ENCODE results near the gene DOHH.
"Not testable (repeated sequence)": the region's sequence is repeated elsewhere in the genome, so short reads cannot be mapped to it uniquely, and the experiment has no call there.

DOHH gene

DNA sequence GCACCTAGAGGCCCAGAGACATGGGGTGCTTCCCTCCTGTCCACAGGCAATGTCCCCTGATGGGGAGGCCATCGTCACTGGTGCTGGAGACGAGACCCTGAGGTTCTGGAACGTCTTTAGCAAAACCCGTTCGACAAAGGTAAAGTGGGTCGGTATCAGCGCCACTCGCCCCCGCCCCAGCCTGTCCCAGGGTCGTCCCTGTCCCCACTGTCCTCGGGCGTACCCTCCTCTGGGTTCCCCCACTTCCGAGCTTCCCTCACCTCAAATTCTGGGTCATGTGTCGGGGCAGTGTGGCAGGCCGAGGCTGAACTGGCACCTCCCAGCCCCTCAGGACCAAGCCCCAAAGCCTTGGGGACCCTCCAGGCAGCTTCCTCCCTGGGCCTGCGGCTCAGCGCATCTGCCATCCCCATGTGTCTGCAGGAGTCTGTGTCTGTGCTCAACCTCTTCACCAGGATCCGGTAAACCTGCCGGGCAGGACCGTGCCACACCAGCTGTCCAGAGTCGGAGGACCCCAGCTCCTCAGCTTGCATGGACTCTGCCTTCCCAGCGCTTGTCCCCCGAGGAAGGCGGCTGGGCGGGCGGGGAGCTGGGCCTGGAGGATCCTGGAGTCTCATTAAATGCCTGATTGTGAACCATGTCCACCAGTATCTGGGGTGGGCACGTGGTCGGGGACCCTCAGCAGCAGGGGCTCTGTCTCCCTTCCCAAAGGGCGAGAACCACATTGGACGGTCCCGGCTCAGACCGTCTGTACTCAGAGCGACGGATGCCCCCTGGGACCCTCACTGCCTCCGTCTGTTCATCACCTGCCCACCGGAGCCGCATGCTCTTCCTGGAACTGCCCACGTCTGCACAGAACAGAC, 34.1 kb upstream of the DOHH start:
- DNase-seq (ENCODE audit: low read depth in 1 of 2, low spot score in 1 of 2), result no peak

DNA sequence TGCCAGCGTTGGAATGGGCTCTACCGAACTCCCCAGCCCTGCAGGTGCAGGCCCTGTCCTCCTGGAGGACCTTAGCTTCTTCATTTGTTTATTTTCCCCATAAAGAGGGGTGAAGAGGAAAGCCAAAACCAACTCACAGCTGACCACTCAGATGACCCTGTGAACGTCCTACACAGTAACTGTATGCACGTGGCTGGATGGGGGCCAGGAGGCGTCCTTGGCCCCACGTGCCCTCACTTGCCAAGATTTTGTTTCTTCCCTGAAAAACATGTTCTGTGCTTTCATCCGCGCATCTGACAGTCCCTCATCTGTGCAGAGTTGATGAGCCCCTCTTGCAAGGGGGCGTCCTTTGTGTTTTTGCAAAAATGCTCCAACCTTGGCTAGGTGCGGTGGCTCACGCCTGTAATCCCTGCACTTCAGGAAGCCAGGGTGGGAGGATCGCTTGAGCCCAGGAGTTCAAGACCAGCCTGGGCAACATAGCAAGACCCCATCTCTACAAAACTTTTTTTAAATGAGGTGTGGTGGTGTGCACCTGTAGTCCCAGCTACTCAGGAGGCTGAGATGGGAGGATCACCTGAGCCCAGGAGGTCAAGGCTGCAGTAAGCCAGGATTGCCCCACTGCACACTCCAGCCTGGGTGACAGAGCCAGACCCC, 33.2 kb upstream of the DOHH start:
- no peak for DNase-seq (ENCODE audit: low read depth in 1 of 2, low spot score in 1 of 2)

DNA sequence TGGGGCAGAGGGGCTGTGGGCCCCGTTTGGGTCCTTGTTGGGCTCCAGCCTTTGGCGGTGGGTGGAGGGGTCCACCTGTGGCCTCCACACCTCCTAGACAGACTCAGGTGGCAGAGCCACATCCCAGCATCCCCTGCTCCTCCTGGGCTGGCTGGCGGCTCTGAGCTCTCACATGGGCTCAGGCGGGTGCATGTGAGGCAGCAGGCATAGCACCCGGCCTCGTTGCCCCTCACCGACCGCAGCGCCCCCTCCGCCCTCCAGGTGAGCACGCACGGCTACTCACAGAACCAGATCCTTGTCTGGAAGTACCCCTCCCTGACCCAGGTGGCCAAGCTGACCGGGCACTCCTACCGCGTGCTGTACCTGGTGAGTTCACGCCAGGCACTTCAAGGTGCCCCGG, 32.6 kb upstream of the DOHH start:
- no peak for DNase-seq (ENCODE audit: low read depth in 1 of 2, low spot score in 1 of 2)

DNA sequence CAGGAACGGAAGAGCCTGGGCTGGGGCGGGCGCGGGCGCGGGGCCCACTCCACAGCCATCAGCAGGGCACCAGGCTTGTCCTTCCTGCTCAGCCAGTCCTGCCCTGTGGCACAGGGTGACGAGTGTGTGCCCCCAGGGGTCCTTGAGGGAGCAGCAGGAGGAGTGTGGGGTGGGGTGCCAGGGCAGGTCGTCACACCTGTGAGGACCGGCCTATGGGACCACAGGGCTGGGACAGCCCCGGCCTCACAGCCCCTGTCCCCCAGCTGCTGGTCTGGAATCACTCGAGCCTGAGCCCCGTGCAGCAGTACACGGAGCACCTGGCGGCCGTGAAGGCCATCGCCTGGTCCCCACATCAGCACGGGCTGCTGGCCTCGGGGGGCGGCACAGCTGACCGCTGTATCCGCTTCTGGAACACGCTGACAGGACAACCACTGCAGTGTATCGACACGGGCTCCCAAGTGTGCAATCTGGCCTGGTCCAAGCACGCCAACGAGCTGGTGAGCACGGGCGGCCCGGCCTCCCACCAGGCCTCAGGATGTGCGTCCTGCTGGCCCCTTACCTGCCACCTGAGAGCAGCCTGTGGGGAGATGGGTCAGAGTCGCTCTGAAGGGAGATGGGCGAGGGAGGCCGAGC, 31.8 kb upstream of the DOHH start:
- no peak for DNase-seq (ENCODE audit: low read depth in 1 of 2, low spot score in 1 of 2)

DNA sequence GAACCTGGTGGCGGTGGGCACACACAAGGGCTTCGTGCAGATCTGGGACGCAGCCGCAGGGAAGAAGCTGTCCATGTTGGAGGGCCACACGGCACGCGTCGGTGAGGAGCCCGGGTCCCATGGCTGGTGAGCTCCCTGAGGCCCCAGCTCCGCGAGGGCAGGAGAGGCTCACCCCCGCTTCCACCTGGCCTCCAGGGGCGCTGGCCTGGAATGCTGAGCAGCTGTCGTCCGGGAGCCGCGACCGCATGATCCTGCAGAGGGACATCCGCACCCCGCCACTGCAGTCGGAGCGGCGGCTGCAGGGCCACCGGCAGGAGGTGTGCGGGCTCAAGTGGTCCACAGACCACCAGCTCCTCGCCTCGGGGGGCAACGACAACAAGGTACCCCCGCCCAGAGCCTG, 31.2 kb upstream of the DOHH start:
- DNase-seq (ENCODE audit: low read depth in 1 of 2, low spot score in 1 of 2), result no peak

DNA sequence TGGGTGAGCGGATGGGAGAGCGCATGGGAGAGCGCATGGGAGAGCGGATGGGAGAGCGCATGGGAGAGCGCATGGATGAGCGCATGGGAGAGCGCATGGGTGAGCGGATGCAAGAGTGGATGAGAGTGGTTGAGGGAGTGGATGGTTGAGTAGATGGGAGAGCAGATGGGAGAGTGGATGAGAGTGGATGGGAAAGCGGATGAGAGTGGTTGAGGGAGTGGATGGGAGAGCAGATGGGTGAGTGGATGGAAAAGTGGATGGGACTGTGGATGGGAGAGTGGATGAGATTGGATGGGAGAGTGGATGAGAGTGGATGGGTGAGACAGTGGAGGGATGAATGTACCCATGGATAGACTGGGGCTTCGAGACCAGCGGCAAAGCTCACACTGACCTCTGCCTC, 29.9 kb upstream of the DOHH start:
- DNase-seq (ENCODE audit: low read depth in 1 of 2, low spot score in 1 of 2), result no peak

DNA sequence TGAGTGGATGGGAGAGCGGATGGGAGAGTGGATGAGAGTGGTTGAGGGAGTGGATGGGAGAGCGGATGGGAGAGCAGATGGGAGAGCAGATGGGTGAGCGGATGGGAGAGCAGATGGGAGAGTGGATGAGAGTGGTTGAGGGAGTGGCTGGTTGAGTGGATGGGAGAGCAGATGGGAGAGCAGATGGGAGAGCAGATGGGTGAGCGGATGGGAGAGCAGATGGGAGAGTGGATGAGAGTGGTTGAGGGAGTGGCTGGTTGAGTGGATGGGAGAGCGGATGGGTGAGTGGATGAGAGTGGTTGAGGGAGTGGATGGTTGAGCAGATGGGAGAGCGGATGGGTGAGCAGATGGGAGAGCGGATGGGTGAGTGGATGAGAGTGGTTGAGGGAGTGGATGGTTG, 28.8 kb upstream of the DOHH start:
- DNase-seq (ENCODE audit: low read depth in 1 of 2, low spot score in 1 of 2), result not testable (repeated sequence)

DNA sequence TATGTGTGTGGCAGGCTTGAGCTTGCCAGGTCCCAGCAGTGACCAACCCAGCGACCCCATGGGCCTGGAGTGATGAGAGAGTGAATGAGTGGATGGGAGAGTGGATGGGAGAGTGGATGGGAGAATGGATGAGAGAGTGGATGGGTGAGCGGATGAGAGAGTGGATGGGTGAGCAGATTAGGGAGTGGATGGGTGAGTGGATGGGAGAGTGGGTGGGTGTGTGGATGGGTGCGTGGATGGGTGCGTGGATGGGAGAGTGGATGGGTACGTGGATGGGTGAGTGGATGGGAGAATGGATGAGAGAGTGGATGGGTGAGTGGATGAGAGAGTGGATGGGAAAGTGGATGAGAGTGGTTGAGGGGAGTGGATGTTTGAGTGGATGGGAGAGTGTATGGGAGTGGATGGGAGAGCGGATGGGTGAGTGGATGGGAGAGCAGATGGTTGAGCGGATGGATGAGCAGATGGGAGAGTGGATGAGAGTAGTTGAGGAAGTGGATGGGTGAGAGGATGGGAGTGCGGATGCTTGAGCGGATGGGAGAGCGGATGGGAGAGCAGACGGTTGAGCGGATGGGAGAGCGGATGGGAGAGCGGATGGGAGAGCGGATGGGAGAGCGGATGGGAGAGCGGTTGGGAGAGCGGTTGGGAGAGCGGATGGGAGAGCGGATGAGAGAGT, 28.2 kb upstream of the DOHH start:
- no peak for DNase-seq (ENCODE audit: low read depth in 1 of 2, low spot score in 1 of 2)

DNA sequence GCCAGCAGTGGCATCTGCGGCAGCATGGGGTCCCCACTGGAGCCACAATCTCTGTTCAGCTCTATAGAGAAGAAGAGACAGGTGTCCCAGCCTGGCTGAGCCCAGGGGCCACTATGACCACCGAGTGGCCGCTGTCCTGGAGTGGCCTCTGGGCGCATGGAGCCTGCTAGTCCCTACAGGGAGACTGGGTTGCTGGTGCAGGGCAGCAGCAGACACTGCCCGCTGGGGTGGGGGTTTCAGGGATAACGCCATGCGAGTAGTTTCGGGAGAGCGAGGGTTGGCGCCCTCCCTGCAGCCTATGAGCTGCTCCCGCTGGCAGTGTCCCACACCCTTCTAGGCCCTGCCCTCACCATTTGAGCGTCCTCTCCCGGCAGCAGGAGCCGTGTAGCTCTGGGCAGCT, 27.6 kb upstream of the DOHH start:
- DNase-seq (ENCODE audit: low read depth in 1 of 2, low spot score in 1 of 2), result no peak

DNA sequence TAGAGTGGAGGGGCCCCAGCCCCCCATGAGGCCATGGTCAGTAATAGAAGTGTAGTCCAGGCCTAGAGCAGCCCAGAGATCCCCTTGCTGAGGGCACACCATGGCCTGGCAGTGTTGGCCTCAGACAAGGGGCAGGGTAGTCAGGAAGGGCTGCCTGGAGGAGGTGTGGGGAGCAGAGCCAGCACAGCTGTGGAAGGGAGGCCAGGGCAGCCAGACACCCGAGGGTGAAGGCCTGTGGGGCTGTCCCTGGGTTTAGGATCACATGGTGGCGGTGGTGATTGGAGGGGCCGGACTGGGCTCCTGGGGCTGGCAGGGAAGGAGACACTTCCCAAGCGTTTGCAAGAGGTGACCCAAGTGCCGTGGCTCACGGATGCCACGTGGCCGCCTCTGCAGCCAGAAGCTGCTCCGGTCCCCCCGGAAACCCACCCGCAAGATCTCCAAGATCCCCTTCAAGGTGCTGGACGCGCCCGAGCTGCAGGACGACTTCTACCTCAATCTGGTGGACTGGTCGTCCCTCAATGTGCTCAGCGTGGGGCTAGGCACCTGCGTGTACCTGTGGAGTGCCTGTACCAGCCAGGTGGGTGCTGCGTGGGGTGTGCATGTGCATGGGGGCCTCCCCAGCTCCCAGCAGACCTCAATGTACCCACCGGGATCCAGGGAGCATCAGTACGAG, 26.9 kb upstream of the DOHH start:
- no peak for DNase-seq (ENCODE audit: low read depth in 1 of 2, low spot score in 1 of 2)

DNA sequence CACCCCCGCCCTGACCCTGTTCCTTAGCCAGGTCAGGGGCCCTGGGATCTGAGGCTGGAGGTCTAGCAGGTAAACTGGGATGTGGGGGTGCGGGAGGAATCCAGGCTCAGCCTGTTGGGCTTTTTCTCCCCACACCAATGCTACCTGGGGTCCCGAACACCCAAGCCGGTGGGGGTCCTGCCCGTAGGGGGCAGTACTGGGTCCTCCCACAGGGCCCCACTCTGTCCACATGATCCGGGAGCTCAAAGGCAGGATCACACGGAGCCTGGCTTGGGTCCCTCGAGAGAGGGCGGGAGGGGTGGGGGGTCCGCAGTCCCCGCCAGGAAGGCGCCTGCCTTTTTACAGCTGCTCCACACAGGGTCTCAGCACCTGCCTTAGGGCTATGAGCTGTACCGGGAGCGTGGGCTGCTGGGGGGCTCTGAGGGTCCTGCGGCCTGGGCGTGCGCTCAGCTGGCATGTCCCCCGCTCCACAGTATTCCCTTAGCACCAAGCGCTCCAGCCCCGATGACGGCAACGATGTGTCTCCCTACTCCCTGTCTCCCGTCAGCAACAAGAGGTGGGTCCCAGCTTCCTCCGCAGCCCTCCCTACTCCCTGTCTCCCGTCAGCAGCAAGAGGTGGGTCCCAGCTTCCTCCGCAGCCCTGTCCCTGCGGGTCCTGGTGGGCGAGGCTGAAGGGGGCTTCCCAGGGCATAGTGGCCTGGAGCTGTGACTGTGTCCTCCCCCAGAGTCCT, 26.2 kb upstream of the DOHH start:
- DNase-seq (ENCODE audit: low read depth in 1 of 2, low spot score in 1 of 2), result no peak

DNA sequence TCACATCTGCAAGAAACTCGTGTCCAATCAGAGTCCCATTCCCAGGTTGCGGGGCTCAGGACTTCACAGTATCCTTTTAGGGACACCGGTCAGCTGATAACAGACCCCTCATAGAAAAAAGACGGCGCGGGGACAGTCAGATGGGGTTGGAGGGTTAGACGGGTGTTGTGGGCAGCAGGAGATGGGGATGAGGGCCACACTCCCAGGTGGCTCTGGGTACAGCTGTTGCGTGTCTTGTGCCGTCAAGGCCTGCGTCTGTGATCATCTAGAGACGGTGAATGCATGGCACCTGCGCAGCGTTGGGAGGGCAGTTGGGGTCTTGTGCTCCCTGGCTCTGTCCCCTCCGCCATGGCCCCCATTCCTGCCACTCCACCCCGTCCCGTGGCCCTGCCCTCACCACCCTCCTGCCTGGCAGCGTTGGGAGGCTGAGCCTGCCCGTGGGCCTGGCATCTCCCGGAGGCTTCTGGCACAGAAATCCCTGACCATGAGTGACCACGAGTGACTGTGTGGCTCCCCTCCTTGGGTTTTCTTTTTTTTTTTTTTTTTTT, 24.5 kb upstream of the DOHH start:
- no peak for DNase-seq (ENCODE audit: low read depth in 1 of 2, low spot score in 1 of 2)

DNA sequence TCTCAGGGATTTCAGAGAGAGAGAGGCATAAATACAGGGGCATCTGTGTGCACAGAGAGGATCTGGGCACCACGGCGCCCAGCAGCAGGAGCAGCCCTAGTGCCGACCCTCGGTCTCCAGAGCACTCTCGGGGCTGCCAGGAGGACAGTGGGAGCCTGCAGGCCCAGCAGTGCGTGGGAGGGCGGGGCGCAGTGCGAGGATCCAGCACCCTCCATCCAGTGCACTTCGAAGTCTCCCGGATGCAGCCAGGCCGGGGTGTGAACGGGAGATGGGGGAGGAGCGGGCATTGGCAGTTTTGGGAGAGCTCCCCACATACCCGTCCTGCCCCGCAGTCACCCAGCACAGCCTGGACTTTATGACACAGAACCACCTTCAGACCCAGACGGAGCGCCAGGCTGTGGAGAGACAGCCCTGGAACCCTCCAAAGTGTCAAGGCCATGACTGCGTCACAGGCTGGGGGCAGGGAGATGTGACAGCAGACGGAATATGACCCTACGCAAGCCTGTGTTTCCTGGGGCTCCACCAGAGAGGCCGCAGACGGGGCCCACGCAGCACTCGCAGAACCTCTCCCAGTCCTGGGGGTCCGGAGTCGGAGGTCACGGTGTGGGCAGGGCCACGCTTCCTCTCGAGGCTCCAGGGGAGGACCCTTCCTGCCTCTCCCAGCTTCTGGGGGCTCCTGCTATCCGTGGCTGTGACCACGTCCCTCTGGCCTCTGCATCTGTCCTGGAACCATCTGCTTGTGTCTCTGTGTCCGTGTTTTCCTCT, 23.8 kb upstream of the DOHH start:
- DNase-seq (ENCODE audit: low read depth in 1 of 2, low spot score in 1 of 2), result no peak

DNA sequence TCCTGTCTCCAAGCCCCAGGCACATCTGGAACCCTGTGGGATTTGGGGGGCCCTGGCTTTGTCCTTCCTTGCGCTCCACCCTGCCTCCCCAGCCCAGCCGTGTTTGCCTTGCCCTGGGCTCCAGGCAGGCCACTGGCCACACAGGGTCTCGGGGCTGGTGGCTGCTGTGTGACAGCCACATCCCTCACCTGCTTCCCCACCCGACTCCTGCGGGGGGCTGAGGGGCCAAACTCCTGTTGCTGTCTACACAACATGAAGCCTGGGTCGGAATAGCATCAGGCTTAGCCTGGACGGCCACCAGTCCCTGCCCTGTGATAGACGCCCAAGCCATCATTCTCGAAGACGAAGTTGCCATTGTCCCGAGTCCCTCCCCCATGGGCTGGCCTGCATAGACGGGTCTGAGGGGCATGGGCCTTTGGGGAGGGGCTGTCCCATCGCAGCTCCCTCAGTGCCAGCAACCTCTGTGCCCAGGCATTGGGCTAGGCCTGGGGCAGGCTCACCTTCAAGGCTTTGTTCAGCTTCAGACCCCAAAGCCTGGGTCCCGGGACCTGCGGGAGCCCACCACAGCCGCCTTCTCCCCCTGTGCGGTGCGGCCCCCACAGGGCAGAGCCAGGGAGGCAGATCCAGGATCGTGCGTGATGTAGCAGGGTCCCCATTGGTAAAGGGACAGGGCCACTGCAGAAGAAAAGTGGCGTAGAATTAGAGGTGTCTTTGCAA, 23.0 kb upstream of the DOHH start:
- no peak for DNase-seq (ENCODE audit: low read depth in 1 of 2, low spot score in 1 of 2)

DNA sequence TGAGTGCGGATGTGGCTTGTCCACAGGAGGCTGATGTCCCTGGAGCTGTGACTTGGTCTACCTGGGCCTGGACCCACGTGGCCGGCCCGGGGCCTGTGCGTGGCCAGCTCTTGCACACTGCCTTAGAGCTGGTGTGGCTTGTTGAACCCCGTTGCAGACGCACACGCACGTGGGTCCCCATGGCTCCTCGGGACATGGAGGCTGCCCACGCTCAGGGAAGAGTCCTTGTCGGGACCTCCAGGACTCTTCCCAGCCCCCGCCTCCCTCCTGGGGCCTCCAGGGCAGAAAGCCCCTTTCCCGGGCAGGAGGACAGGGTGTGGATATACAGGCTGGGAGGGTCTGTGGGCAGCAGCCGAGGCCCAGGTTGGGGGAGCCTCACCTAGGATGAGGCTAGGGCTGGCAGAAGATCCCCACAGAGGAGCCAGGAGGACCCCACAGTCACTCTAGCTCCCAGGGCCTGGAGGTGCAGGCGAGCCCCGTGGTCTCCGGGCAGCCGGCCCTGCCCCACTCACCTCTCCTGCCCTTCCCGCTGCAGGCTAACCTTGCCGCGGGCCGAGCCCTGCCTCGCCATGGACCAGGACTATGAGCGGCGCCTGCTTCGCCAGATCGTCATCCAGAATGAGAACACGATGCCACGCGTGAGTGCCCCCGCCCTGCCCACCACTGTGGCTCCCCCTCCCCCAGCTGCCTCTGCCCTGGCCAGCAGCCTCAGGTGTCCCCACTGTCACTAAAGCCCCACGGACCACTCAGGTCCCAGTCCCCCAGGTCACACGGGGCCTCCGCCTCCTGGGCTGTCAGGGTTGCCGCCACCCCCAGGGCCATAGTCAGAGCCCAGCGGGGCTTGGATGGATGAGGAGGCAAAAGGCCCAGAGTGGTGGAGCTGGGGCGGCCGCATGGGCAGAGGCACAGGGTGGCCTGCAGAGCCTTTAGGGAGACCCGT, 22.2 kb upstream of the DOHH start:
- no peak for DNase-seq (ENCODE audit: low read depth in 1 of 2, low spot score in 1 of 2)

DNA sequence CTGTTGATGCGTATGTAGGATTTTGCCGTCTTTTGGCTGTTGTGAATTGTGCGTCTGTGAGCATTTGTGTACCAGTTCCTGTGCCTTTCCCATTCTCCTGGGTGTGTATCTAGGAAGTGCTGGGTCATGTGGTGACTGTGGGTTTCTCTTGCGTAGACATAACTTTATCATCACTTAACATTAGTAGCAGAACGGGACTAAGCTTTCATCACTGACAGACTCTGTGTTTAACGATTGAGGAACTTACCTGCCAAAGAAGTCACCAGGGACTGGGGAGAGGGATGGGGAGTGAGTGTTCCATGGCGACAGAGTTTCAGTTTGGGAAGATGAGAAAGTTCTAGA, 20.6 kb upstream of the DOHH start:
- DNase-seq (ENCODE audit: low read depth in 1 of 2, low spot score in 1 of 2), result no peak

DNA sequence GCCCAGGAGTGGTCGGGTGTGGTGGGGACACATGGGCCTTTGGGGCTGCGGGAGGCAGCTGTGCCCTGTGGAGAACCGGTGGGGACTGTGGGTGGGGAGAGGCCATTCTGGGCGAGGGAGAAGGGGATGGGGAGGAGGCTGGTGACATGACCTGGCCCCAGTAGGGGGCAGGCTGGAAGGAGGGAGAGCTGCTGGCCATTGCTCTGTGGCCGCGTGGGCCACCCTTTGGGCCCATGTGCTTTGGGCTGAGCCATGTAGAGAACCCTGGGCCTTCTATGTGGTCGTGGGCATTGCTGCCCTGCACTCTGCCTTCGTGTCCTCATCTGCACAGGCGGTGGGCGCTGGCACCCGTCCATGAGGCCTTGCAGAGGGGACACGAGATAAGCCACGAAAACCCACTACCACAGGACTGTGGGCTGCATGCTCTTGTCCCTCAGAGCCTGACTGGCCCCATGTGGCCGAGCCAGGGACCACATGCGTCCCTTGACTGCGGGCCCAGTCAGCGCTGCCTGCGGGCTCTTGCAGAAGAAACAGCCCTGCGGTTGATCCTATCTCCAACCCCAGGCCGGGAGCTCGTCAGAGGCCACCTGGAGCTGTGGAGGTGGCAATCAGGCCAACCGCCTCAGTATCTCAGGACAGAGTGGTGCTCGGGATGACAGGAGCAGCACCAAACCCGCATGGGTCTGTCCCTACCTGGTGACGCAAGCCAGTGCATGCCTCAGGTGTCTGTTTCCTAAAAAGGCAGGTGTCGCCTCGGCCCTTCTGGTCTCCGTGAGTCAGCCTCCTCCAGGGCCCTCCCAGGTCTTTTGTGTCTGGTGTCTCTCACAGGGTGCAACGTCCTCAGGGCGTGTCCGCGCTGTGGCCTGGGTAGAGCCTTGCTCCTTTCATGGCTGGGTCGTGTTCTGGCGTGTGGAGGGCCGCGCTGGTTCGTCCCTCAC, 20.0 kb upstream of the DOHH start:
- no peak for DNase-seq (ENCODE audit: low read depth in 1 of 2, low spot score in 1 of 2)

Measured in stimulated activated CD4-positive, alpha-beta T cell treated with anti-CD3 and anti-CD28 coated beads, Interleukin-15, amount 100 ng/mL, for 1 hour (primary cell).